Activated naive CD4-positive, alpha-beta T cell (primary cell): ENCODE data around the gene ACIN1.
"Not testable (repeated sequence)": the region's sequence is repeated elsewhere in the genome, so short reads cannot be mapped to it uniquely, and the experiment has no call there.

Experiments used
- DNase-seq, 4 experiments: peaks; one replicate each; lab custom pipeline; 2025; lab: John Stamatoyannopoulos, UW

The ACIN1 gene

DNA sequence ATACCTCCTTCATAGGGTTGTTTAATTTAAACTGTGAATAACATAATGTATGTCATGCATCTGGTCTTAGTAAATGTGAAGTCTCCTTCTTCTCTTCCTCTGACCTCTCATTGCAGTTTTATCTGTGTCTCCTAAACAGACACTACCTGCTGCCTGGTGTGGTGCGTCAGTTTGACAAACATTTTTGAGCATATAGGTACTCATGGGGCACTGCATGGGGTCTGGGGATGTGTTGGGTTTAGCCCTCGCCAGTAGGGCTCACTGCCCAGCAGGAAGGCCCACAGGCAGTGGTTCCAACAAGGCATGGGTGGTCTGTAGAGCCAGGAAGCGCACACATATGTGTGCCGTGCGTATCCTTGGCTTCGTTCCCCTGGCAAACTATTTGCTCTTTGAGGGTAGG lies 27.1 kb upstream of the ACIN1 start:
- no peak for DNase-seq

GRCh38 chr14:23121361-23121771 lies 26.4 kb upstream of the ACIN1 start:
- no peak for DNase-seq

DNA sequence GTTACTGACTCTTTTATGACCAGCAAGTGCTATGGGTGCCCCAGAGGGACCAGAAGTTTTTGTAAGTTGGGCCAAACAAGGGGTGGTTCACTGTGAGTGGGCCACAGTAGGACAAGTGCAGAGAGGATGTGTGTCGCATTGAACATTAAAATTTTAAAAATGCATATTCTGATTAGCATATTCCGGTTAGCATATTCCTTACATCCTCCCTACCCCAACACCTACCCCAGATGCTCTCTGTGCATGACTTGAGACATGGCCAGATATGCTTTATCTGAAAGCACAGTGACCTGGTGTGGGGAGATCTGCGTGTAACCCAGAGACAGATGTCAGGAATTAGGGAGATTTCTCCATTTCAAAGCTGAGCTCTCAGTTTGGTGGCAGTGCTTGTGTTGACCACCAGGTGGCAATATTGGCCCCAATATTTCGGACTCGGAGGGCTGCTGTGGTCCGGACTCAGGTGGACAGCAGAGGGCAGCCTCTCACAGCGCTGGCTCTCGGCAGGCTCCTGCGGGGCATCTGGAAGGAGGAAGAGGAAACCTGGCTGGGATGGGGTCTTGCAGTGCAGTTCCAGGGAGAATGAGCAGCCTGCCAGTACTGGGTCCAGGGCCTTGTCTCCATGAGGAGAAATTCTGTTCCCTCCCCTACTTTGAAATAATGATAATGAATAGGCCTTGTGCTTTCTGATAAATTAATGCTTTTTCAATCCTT lies 25.8 kb upstream of the ACIN1 start:
- DNase-seq = peak; percentile 30 to 65 (median 53)

GRCh38 chr14:23119363-23120327 lies 24.7 kb upstream of the ACIN1 start:
- DNase-seq = peak in 2 of 4 experiments; percentile 33 to 46

DNA sequence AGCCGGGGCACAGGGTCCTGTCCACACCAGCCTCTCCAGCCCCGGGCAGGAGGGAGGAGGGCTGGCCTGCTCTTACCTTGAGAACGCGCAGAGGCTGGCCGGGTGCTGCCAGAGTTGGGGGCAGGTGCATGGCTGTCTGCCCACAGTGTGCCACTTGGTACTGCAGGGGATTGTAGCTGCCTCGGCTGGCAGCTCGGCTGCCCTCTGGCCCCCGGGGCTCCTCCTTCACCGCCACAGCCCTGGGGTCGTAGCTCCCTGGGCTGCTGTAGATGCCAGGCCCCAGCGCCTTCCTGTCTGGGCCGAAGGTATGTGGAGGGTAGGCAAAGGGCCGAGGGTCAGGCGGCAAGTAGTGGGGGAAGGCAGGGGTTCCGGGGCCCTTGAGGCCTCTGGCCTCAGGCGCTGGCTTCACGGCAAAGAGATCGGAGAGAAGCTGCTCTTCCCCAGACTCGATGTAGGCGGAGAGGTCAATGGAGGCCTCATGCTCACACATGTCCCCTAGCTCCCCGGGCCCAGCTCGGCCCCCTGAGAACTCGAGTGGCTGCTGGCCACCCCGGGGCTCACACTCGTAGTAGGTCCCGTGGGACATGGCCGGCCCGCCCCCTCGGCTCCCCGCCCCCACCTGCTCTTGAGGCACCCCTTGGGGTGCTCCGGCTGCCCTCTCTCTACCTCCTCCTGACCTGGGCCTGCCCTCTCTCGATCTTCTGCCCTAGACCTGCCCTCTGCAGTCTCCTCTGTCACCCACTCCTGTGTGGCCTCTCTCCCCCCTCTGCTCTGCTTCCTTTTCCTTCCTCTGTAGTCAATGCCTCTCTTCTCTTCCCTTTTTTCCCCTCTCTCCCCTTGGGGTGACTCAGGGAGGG lies 23.8 kb upstream of the ACIN1 start, which contains the start of gene CEBPE:
Gene CEBPE, minus strand, starts transcription at position 750 of the 857 bp plus-strand sequence. Its CDS starts 164 bp downstream, at position 586.
- DNase-seq = no peak

DNA sequence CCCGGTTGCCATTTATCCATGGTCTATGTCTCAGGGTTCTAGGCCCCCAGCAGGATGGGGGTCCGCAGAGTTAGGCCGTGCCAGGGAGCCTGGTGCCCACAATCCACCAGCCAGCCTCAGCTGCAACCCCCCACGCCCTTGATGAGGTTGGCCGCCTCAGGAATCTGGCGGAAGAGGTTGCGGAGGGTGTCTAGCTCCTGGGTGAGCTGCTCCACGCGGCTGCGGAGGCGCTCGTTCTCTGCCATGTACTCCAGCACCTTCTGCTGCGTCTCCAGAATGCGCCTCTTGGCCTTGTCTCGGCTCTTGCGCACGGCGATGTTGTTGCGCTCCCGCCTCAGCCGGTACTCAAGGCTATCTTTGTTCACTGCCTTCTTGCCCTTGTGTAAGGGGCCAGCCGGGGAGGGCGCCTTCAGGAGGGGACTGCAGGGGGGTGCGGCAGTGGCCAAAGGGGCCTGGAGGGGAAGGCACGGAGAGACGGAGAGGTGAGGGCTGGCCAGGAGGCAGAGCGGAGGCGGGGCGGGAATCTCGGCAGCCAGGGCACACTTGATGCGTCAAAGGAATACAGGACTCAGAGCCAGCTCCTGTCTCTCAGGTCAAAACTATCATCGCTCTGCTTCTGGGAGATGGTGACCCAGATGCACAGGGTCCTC lies 22.6 kb upstream of the ACIN1 start:
- no peak for DNase-seq

DNA sequence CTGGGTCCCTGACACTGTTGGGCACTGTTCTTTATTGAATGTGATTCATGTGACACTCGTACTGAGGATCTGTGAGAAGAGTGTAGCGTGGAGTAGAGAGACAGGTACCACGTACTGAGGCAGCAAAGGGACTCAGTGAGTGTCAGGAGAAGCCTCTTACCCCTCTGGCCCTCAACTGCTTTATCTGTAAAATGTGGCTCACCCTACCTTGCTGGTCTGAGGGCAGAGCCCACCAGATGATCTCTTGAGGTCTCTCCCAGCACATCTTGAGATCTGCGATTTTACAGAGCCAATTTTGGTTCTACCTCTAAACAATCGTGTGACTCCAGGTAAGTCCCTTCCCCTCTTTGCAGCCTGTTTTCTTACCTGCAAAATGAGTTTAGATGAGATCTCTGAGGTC lies 21.0 kb upstream of the ACIN1 start:
- DNase-seq = no peak

DNA sequence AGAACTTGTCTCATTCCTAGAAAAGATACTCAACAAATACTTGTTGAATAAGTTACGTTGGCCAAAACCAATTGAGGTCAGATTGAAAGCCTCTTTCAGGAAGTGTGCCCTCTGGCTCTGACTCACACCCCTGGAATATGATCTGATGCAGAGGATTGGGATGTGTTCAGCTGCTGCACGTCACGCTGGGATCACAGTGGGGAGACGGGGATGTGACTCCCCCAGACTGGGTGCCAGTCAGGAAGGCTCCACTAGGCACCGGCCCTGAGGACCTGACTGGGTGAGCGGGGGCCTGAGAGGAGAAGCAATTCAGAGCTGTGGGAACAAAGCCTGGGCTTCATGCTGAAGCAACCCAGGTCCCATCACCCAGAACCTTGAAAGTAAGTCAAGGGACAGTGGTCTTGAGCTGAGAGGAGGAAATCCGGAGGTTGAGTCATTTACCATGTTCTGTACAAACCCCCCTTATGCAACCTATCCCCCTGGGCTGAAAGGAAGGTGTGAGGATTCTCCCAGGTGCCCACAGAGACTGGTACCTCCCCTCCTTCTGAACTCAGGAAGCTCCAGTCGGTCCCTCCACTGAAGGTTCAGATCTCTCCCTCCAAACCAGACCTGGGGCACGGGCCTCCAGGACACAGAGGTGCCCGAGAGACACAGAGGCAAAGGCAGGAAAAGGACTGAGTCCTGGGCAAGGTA lies 20.2 kb upstream of the ACIN1 start:
- DNase-seq = no peak

GRCh38 chr14:23114669-23115038 lies 19.7 kb upstream of the ACIN1 start:
- no peak for DNase-seq

- no peak for DNase-seq
These were observed 19.2 kb upstream of the ACIN1 start for GRCh38 chr14:23114120-23114458.

GRCh38 chr14:23113431-23114119 lies 18.6 kb upstream of the ACIN1 start:
- DNase-seq = no peak

DNA sequence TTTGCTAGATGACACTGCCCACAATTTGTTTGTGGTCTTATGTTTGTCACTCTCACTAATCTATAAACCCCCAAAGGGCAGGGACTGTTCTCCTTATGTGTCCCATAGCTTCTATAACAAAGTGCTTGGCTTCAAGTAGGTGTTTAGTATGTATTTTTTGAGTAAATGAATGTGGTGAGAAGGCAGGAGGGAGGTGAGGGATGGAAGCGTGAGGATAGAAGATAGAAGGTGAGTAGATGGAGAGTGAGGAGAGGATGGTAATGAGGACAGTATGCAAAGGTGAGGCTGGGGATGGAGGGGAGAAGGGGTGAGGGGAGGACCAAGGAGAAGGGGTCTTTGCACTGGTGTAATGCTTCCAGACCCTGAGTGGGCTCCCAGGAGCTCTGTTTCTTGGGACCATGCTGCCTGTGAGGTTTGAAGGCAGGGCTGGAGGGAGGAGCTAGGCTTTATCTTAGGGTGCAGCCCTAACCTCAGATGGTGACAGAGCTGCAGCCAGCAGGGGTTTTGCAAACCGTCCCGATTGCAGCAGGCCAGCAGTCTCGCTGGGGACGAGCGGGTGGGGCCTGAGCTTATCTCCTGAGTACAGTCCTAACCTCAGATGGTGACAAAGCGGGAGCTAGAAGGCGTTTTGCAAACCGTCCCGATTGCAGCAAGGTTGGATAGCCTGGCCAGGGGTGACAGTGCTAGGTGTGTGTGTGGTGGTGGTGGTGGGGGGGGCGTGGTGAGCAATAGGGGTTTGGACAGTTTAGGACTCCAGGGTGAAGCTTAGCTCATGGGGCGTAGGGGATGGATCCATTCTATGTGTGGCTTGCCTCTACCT lies 17.6 kb upstream of the ACIN1 start:
- DNase-seq = no peak

DNA sequence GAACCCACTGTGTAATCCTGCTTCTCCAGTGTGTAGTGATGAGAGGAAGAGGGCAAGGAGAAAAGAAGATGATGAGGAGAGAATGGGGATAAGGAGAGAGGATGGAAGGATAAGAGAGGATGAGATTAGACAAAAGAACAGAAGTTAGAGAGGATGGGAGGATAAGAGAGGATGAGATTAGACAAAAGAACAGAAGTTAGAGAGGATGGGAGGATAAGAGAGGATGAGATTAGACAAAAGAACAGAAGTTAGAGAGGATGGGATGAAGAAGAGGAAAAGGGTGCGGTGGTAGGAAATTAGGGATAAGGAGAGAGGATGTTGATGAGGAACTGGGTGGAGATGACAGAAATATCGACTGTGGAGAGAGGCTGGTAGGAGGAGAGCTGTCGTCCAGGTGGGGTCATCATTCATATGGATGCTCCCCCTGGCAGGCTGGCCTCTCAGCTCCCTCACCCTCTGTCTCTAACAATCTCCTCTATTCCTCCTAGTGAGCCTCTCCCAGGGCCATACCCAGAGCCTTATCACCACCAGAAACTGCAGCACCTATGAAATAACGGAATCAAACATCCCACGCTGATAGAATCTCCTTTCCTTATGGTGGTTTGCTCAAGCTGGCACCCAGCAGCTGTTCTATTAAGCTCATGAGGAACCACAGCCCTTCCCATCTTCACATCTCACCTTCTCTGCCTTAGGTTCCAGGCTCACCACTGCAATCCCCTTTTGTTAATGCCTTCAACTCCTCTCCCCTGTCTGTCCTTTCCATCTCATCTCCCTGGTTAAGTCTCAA lies 15.8 kb upstream of the ACIN1 start:
- no peak for DNase-seq

- no peak for DNase-seq
These were observed 14.8 kb upstream of the ACIN1 start for GRCh38 chr14:23109769-23110168.

GRCh38 chr14:23108169-23108568 lies 13.2 kb upstream of the ACIN1 start:
- not testable (repeated sequence) for DNase-seq

- not testable (repeated sequence) for DNase-seq
These were observed 12.7 kb upstream of the ACIN1 start for GRCh38 chr14:23107620-23108019.

DNA sequence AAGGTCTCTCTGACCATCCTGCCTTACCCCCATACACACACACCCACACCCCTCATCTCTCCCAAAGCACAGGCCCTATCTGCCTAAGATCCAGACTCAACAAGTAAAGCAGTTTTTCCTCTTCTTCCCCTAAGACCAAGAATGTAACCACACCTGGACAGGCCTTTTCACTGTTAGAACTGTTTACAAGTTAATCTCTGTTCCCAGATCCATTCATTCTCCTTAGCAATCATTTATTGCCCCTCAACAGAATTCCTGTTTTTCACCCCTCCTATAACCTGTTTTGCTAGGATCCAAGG lies 11.8 kb upstream of the ACIN1 start:
- DNase-seq = no peak

DNA sequence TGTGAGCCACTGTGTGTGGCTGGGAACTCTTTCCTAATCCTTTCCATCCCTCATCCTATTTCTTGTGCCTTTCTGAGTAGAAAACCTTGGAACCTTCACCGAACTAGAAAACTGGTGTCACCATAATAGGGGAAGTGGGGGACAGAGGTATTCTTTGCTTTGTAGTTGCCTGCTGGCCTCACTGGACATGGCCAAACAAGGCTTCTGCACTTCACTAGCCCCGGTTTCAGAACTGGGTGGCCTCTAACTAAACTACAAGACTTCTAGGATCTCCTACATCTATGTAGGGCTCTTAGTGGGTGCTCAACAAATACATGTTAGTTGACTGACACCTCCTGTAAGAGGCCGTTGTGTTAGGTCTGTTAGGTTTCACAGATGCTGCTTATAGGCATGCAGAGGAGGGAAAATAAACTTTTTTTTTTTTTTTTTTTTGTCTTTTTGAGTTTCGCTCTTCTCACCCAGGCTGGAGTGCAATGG lies 10.4 kb upstream of the ACIN1 start:
- DNase-seq = no peak
